K562 (cell line): ENCODE results near the gene SKAP2. TPM values are rescaled to one million over a fixed set of nuclear protein-coding genes. Genes with fewer than 3 reads are reported as not detected.

ENCODE experiments used
- ATAC-seq: fragments of 200-7000 bp; cut with Tn5 transposase; 3 replicates; pipeline ENCODE4 v1.9.1; 2020; ENCODE audit warnings: moderate library complexity
- BruUV-seq: library from RNA; stranded (reverse); fragments of 400-500 nt; replicated peaks from 2 replicates; lab custom pipeline; 2021; lab: Mats Ljungman, UMichigan
- CTCF ChIA-PET: fragments of 300-600 bp; formaldehyde crosslinking; extraction: SDS; loops from one replicate; lab custom pipeline; 2021; ENCODE audit warnings: low intra/inter-chr PET ratio; lab: Yijun Ruan, JAX
- POLR2A ChIA-PET: fragments of 300-600, 350-650 bp; sonication (Branson Sonifier 250); formaldehyde crosslinking; extraction: SDS; loops from one replicate; lab custom pipeline; 2021; ENCODE audit warnings: antibody characterized with exemption, inconsistent platforms; lab: Yijun Ruan, JAX
- DNase-seq, 4 experiments: peaks; one replicate each; pipeline versions ENCODE4 v3.0.0 to v3.0.0-alpha.2; 2011 to 2018; ENCODE audit warnings: low spot score in 3 of 4, mixed read lengths in 3 of 4; ENCODE audit errors: extremely low read depth in 1 of 4
- FAIRE-seq: peaks from 2 replicates; lab custom pipeline; 2011; peaks lifted over from hg19 to GRCh38; lab: Jason Lieb, UNC
- H2AFZ ChIP-seq: 2 replicates; pipeline ENCODE4 v1.6.0; 2011; ENCODE audit warnings: low read depth, low read length, control low read depth, inconsistent platforms
- H3K27ac ChIP-seq: fragments of 200-600 bp; 3 replicates; pipeline ENCODE4 v1.8.0; 2011; ENCODE audit warnings: low read depth, mild to moderate bottlenecking, control low read depth, inconsistent platforms, low read length, moderate library complexity, mixed read lengths; ENCODE audit errors: extremely low read depth
- H3K27me3 ChIP-seq, 2 experiments: fragments of 300-600 bp in 1 of 2; 2 replicates in 1 of 2; 3 replicates in 1 of 2; pipeline versions ENCODE4 v1.6.0 to v1.8.0; 2011; ENCODE audit warnings: inconsistent platforms in 2 of 2, low read length in 2 of 2, mild to moderate bottlenecking in 1 of 2, mixed read lengths in 1 of 2, moderate library complexity in 1 of 2; ENCODE audit not compliant: control insufficient read depth in 2 of 2, insufficient read depth in 2 of 2
- H3K36me3 ChIP-seq: fragments of 300-600 bp; 3 replicates; pipeline ENCODE4 v1.8.0; 2011; ENCODE audit warnings: mild to moderate bottlenecking, low read length, inconsistent platforms; ENCODE audit not compliant: control insufficient read depth, insufficient read depth
- H3K4me1 ChIP-seq, 2 experiments: fragments of 200-600 bp in 1 of 2; replicated peaks in 1 of 2; 2 replicates in 1 of 2; 3 replicates in 1 of 2; pipeline versions ENCODE4 v1.5.1 to v1.8.0; 2011; ENCODE audit warnings: inconsistent platforms in 2 of 2, low read length in 2 of 2, mild to moderate bottlenecking in 1 of 2, mixed read lengths in 1 of 2, moderate library complexity in 1 of 2; ENCODE audit not compliant: control insufficient read depth in 2 of 2, insufficient read depth in 2 of 2
- H3K4me2 ChIP-seq: 2 replicates; pipeline ENCODE4 v1.6.1; 2011; ENCODE audit warnings: low read length, control low read depth, inconsistent platforms, mixed read lengths; ENCODE audit not compliant: insufficient read depth
- H3K4me3 ChIP-seq: fragments of 200-600 bp; sonication (generic), shearing (Covaris generic); 2 replicates; pipeline ENCODE4 v1.5.1; 2016; ENCODE audit warnings: control low read depth, inconsistent platforms
- H3K79me2 ChIP-seq: fragments of 200-600 bp; 3 replicates; pipeline ENCODE4 v1.8.0; 2011; ENCODE audit warnings: low read length, inconsistent platforms; ENCODE audit not compliant: control insufficient read depth, insufficient read depth
- H3K9ac ChIP-seq, 2 experiments: 2 replicates each; pipeline versions ENCODE4 v1.6.0 to v1.6.1; 2011; ENCODE audit warnings: low read depth in 2 of 2, low read length in 2 of 2, control low read depth in 1 of 2, inconsistent platforms in 1 of 2, mild to moderate bottlenecking in 1 of 2, mixed read lengths in 1 of 2; ENCODE audit not compliant: insufficient read depth in 1 of 2
- H3K9me1 ChIP-seq: one replicate; pipeline ENCODE4 v1.6.0; 2011; ENCODE audit warnings: inconsistent platforms, mild to moderate bottlenecking, low read length, moderate library complexity; ENCODE audit not compliant: control insufficient read depth, insufficient read depth
- H3K9me3 ChIP-seq: replicated peaks from 2 replicates; pipeline ENCODE4 v1.5.1; 2011; ENCODE audit warnings: low read depth, low read length, inconsistent platforms; ENCODE audit not compliant: control insufficient read depth, insufficient read depth
- H4K20me1 ChIP-seq: replicated peaks from 2 replicates; pipeline ENCODE4 v1.6.1; 2011; ENCODE audit warnings: low read length, inconsistent platforms, mixed read lengths; ENCODE audit not compliant: control insufficient read depth, insufficient read depth
- AFF4 ChIP-seq: sonication (generic); formaldehyde crosslinking; IDR thresholded peaks from 2 replicates; pipeline ENCODE4 v1.8.0; 2023; ENCODE audit warnings: mild to moderate bottlenecking, missing genetic modification reagents
- BHLHE40 ChIP-seq: IDR thresholded peaks from 2 replicates; pipeline ENCODE4 v1.6.1; 2011; ENCODE audit warnings: low read length, improper control_type of control experiment
- CAMTA2 ChIP-seq: fragments of 250-450 bp; sonication (Bioruptor Pico); conservative IDR thresholded peaks from 2 replicates; pipeline ENCODE4 v1.5.1; 2022
- CHCHD3 ChIP-seq: fragments of 250-450 bp; sonication (Bioruptor Pico); IDR thresholded peaks from 2 replicates; pipeline ENCODE4 v2.1.2; 2022; ENCODE audit warnings: mild to moderate bottlenecking
- CHD1 ChIP-seq: fragments of 200-600 bp; sonication (generic); IDR thresholded peaks from one replicate; pipeline ENCODE4 v1.6.1; 2012; ENCODE audit warnings: mild to moderate bottlenecking, moderate library complexity, low read length, inconsistent platforms
- DPF2 ChIP-seq: fragments of 450-650 bp; IDR thresholded peaks from 2 replicates; pipeline ENCODE4 v1.6.1; 2016
- ESRRA ChIP-seq: fragments of 450-650 bp; IDR thresholded peaks from 2 replicates; pipeline ENCODE4 v1.6.1; 2014; ENCODE audit warnings: low read depth, mild to moderate bottlenecking, moderate library complexity, borderline replicate concordance
- ETV1 ChIP-seq: fragments of 450-650 bp; conservative IDR thresholded peaks from 2 replicates; pipeline ENCODE4 v1.6.1; 2016; ENCODE audit warnings: missing genetic modification characterization, control low read depth, low read depth, missing compliant biosample characterization
- FIP1L1 ChIP-seq: fragments of 200-400 bp; formaldehyde crosslinking; IDR thresholded peaks from 2 replicates; pipeline ENCODE4 v1.6.1; 2018; ENCODE audit warnings: mild to moderate bottlenecking, low read depth, low read length; ENCODE audit not compliant: poor library complexity, severe bottlenecking
- ID3 ChIP-seq, 2 experiments: fragments of 250-450 bp in 1 of 2; fragments of 450-650 bp in 1 of 2; sonication (Bioruptor Pico) in 1 of 2; IDR thresholded peaks; 2 replicates each; pipeline versions ENCODE4 v1.6.1 to v1.8.0; 2016 to 2021; ENCODE audit warnings: mild to moderate bottlenecking in 2 of 2, moderate library complexity in 2 of 2, missing compliant biosample characterization in 1 of 2, missing genetic modification characterization in 1 of 2
- ILF3 ChIP-seq: fragments of 450-650 bp; IDR thresholded peaks from 2 replicates; pipeline ENCODE4 v1.6.1; 2018; ENCODE audit warnings: antibody characterized with exemption, mild to moderate bottlenecking, moderate library complexity, borderline replicate concordance
- KLF16 ChIP-seq: IDR thresholded peaks from 2 replicates; pipeline ENCODE4 v1.6.1; 2016; ENCODE audit warnings: antibody characterized with exemption
- NR2F6 ChIP-seq: fragments of 450-650 bp; formaldehyde crosslinking; IDR thresholded peaks from 2 replicates; pipeline ENCODE4 v1.4.0; 2020; ENCODE audit warnings: mild to moderate bottlenecking
- RAD21 ChIP-seq, 2 experiments: fragments of 250-450 bp in 1 of 2; fragments of 450-650 bp in 1 of 2; sonication (Bioruptor Pico) in 1 of 2; formaldehyde crosslinking in 1 of 2; IDR thresholded peaks in 1 of 2; conservative IDR thresholded peaks in 1 of 2; 2 replicates each; pipeline versions ENCODE4 v1.4.0 to v1.8.0; 2020 to 2022; ENCODE audit warnings: mild to moderate bottlenecking in 2 of 2, moderate library complexity in 1 of 2
- SRSF9 ChIP-seq: fragments of 200-400 bp; formaldehyde crosslinking; IDR thresholded peaks from 2 replicates; pipeline ENCODE4 v1.6.1; 2017; ENCODE audit warnings: low read depth, low read length, borderline replicate concordance
- TEAD4 ChIP-seq, 2 experiments: sonication (generic) in 1 of 2; formaldehyde crosslinking in 1 of 2; IDR thresholded peaks; 2 replicates each; pipeline versions ENCODE4 v1.6.1 to v1.8.0; 2012 to 2022; ENCODE audit warnings: borderline replicate concordance in 1 of 2, inconsistent platforms in 1 of 2, low read length in 1 of 2, mild to moderate bottlenecking in 1 of 2, missing genetic modification reagents in 1 of 2
- ZBED1 ChIP-seq: IDR thresholded peaks from 2 replicates; pipeline ENCODE4 v1.6.1; 2014
- ZNF232 ChIP-seq: sonication (generic); formaldehyde crosslinking; IDR thresholded peaks from 2 replicates; pipeline ENCODE4 v1.8.0; 2022; ENCODE audit warnings: mild to moderate bottlenecking, missing genetic modification reagents
- ZNF583 ChIP-seq: fragments of 250-450 bp; sonication (Bioruptor Pico); IDR thresholded peaks from 2 replicates; pipeline ENCODE4 v1.4.0; 2020
- ZNF668 ChIP-seq: fragments of 250-450 bp; sonication (Bioruptor Pico); IDR thresholded peaks from 2 replicates; pipeline ENCODE4 v1.8.0; 2022; ENCODE audit warnings: mild to moderate bottlenecking, inconsistent platforms
- WGBS: fragments of 100-300 bp; shearing (Covaris generic); methylation state at CpG from one replicate; pipeline ENCODE4 v1.1.6; 2016; ENCODE audit warnings: low coverage, mixed read lengths; ENCODE audit not compliant: insufficient coverage; ENCODE audit errors: missing lambda C conversion rate; 5-methylcytosine and 5-hydroxymethylcytosine counted together
- in situ Hi-C: fragments of 300-500 bp; cut with MboI; formaldehyde crosslinking; loops from 4 replicates; pipeline ENCODE4 v1.15.0; 2018; ENCODE audit warnings: inconsistent platforms, mixed read lengths
- intact Hi-C: fragments of 100-400 bp; cut with micrococcal nuclease; formaldehyde crosslinking; loops from 2 replicates; pipeline ENCODE4 v1.14.2; 2022
- polyA plus RNA-seq, 8 experiments: library from polyadenylated mRNA; depleted of rRNA in 4 of 8; stranded (reverse) in 5 of 8; unstranded in 3 of 8; fragments of >200 nt; fragmentation: Nextera tagmentation in 2 of 8; fragmentation: Illumina TruSeq in 1 of 8; extraction: Ambion mirVana in 2 of 8; extraction: Trizol in 1 of 8; gene quantifications; 2 replicates each; pipeline versions ENCODE4 v1.2.1 to v1.2.3, GENCODE V29; 2011 to 2014; ENCODE audit warnings: inconsistent platforms in 1 of 8, missing spikeins in 1 of 8
- total RNA-seq, 7 experiments: library from RNA; depleted of rRNA in 6 of 7; stranded (reverse); fragments of >200 nt in 6 of 7; fragmentation: Illumina TruSeq in 2 of 7; extraction: Trizol in 2 of 7; gene quantifications; 2 replicates each; pipeline versions ENCODE4 v1.2.1 to v1.2.3, GENCODE V29; 2011 to 2021; ENCODE audit warnings: low replicate concordance in 1 of 7

The SKAP2 gene
- total and polyA plus RNA-seq, 9 of the 15 experiments (the other 6 are each of a cell fraction or from before 2014, with no cell fraction given) = 4.2 to 11.7 (median 8.3) TPM

- DNase-seq (no peak), FAIRE-seq (no peak), ATAC-seq (no peak)
- no peaks in the 10 kb centered on the region for H3K79me2 ChIP-seq
- H2AFZ ChIP-seq = no peak overlapping the region
- WGBS = 9% methylated on average over 1 of the region's 1 CpG
- H3K9me1 ChIP-seq = no peaks in the 10 kb centered on the region
- no peaks in the 10 kb centered on the region for H3K4me1 ChIP-seq
- no peaks in the 10 kb centered on the region for H3K9me3 ChIP-seq
- in situ Hi-C loops = no loop called here
- no TSS peak for BruUV-seq
- ChIA-PET CTCF (no interaction called here), POLR2A (no interaction called here)
- intact Hi-C loops = no loop called here
- H3K27me3 ChIP-seq = peaks cover 0 to 2% of the 10 kb centered on the region in 2 experiments; a peak in 2 of 5 replicates
- no peak for TF ChIP-seq AFF4 (CRISPR knock-in tag)
- no peak for TF ChIP-seq ID3 (CRISPR knock-in tag; IDR thresholded peaks at IDR 0.05)
- TF ChIP-seq ID3 (tag; IDR thresholded peaks at IDR 0.05) = no peak
- no peak for TF ChIP-seq ZNF668 (CRISPR knock-in tag)
- no peak for TF ChIP-seq SRSF9
- no peak for TF ChIP-seq CAMTA2 (CRISPR knock-in tag)
- no peak for TF ChIP-seq ZBED1
- TF ChIP-seq ESRRA = no peak
- no peak for TF ChIP-seq ILF3
- no peak for TF ChIP-seq TEAD4 (IDR thresholded peaks at IDR 0.05; ENCODE audit: low read length)
- TF ChIP-seq TEAD4 (CRISPR knock-in tag; IDR thresholded peaks at IDR 0.05; ENCODE audit: borderline replicate concordance) = no peak
- TF ChIP-seq NR2F6 (CRISPR knock-in tag) = no peak
- TF ChIP-seq ETV1 (tag) = no peak
- TF ChIP-seq KLF16 = no peak
- no peak for TF ChIP-seq ZNF583
- no peak for TF ChIP-seq BHLHE40
- no peak for TF ChIP-seq CHCHD3
- TF ChIP-seq RAD21 (CRISPR knock-in tag; conservative IDR thresholded peaks at IDR 0.05 in 1 of 2, IDR thresholded peaks at IDR 0.05 in 1 of 2) = no peak
- no peak for TF ChIP-seq FIP1L1
- TF ChIP-seq DPF2 = no peak
- TF ChIP-seq ZNF232 (CRISPR knock-in tag) = no peak
- TF ChIP-seq CHD1 = no peak
- H3K27ac ChIP-seq = no peak overlapping the region
- H4K20me1 ChIP-seq = no peaks in the 10 kb centered on the region
- H3K36me3 ChIP-seq = no peaks in the 10 kb centered on the region
- H3K4me2 ChIP-seq = no peak overlapping the region
- no peak overlapping the region for H3K4me3 ChIP-seq
- H3K9ac ChIP-seq = no peak overlapping the region
Measured at GRCh38 chr7:26912933-26913536, 48.6 kb upstream of the SKAP2 start.
